ENCODE measurements around the gene TRNT1.
A peak's percentile ranks its signal among the peaks of the same experiment; 100 is the strongest.

GRCh38 chr3:3179407-3180094, 52.8 kb downstream of the TRNT1 start, which contains the start of gene CRBN:
- TF ChIP-seq TEAD4 (IDR thresholded peaks at IDR 0.05; ENCODE audit: low read depth, low read length) (no peak), JUN (IDR thresholded peaks at IDR 0.05; ENCODE audit: low read depth, low read length) (no peak), CTCF (IDR thresholded peaks at IDR 0.05; ENCODE audit: control extremely low read depth in 1 of 3, insufficient read depth in 1 of 3, low read depth in 1 of 3, low read length in 3 of 3) (peak; percentile 91 to 97 (median 93)), RNF2 (IDR thresholded peaks at IDR 0.05; ENCODE audit: borderline replicate concordance, low read depth, low read length, missing control alignments, poor library complexity, severe bottlenecking) (no peak), MAFK (IDR thresholded peaks at IDR 0.05; ENCODE audit: low read depth, low read length) (no peak), POLR2A (IDR thresholded peaks at IDR 0.05; ENCODE audit: control extremely low read depth in 1 of 2, low read depth in 2 of 2, low read length in 2 of 2) (peak; percentile 70 to 90), CHD7 (IDR thresholded peaks at IDR 0.05; ENCODE audit: insufficient replicate concordance, low read length) (no peak), SP1 (IDR thresholded peaks at IDR 0.05; ENCODE audit: low read depth, low read length) (peak; percentile 47; the same call in 1 of the 2 replicates), TAF1 (IDR thresholded peaks at IDR 0.05; ENCODE audit: low read depth, low read length) (peak; percentile 96), JUND (IDR thresholded peaks at IDR 0.05; ENCODE audit: low read length) (no peak), CHD2 (IDR thresholded peaks at IDR 0.05; ENCODE audit: low read length) (no peak)
